Measurements from ENCODE around the gene PPARD.

The PPARD gene

GRCh38 chr6:35474942-35475570 is 132.7 kb downstream of the PPARD start:
- no peak overlapping the region for H3K4me3 ChIP-seq (ENCODE audit: low read depth, low read length)
- DNase-seq (ENCODE audit: low read depth), result no peak

GRCh38 chr6:35475573-35475972 is 133.2 kb downstream of the PPARD start:
- no peak overlapping the region for H3K4me3 ChIP-seq (ENCODE audit: low read depth, low read length)
- no peak for DNase-seq (ENCODE audit: low read depth)

GRCh38 chr6:35476004-35476403 is 133.6 kb downstream of the PPARD start:
- no peak for DNase-seq (ENCODE audit: low read depth)
- H3K4me3 ChIP-seq (ENCODE audit: low read depth, low read length), result no peak overlapping the region

DNA sequence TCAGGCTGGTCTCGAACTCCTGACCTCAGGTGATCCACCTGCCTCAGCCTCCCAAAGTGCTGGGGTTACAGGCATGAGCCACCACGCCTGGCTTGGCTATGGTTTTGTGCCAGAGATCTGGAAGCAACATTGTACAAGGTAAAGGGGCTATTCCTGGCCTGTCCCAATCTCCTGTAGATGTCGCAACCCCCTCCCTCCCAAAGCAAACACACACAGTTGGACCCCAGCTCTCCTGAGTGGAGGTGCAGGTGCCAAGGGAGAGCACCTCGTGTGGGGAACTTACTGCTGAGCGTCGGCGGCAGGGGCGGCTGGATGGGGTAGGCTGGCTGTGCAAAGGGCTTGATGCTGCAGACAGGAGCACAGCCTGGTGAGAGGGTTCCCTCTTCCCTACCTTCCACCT is 134.7 kb downstream of the PPARD start:
- no peak for DNase-seq (ENCODE audit: low read depth)
- no peak overlapping the region for H3K4me3 ChIP-seq (ENCODE audit: low read depth, low read length)
